H7 (cell line): ENCODE data around the gene FKBP6. TPM values are rescaled to one million over a fixed set of nuclear protein-coding genes. Genes with fewer than 3 reads are reported as not detected.
"Not testable (repeated sequence)": the region's sequence is repeated elsewhere in the genome, so short reads cannot be mapped to it uniquely, and the experiment has no call there.

Source experiments
- DNase-seq: peaks from one replicate; pipeline ENCODE4 v3.0.0; 2012
- H3K27me3 ChIP-seq: 2 replicates; pipeline ENCODE4 v1.6.0; 2011; ENCODE audit warnings: mild to moderate bottlenecking, low read length; ENCODE audit not compliant: control insufficient read depth, insufficient read depth
- H3K36me3 ChIP-seq: replicated peaks from 2 replicates; pipeline ENCODE4 v1.5.1; 2011; ENCODE audit warnings: low read length; ENCODE audit not compliant: control insufficient read depth, insufficient read depth
- H3K4me3 ChIP-seq: 2 replicates; pipeline ENCODE4 v1.5.1; 2011; ENCODE audit warnings: low read depth, mild to moderate bottlenecking, control low read depth, low read length, moderate library complexity; ENCODE audit not compliant: insufficient read depth
- total RNA-seq: library from RNA; depleted of rRNA; stranded (reverse); fragments of >200 nt; shearing (Covaris generic); gene quantifications from 2 replicates; pipeline ENCODE4 v1.2.3, GENCODE V29; 2014

Gene FKBP6
- total RNA-seq, 1 experiment from 2014 or later = 0.10 TPM

GRCh38 chr7:73313521-73313906 lies 14.4 kb upstream of the FKBP6 start:
- Histone ChIP-seq H3K27me3 (no peaks in the 10 kb centered on the region), H3K4me3 (no peak overlapping the region), H3K36me3 (no peaks in the 10 kb centered on the region)
- no peak for DNase-seq

- Histone ChIP-seq H3K36me3 (no peaks in the 10 kb centered on the region), H3K27me3 (no peaks in the 10 kb centered on the region), H3K4me3 (no peak overlapping the region)
- DNase-seq = no peak
These were observed 13.7 kb upstream of the FKBP6 start for GRCh38 chr7:73314271-73314670.

- Histone ChIP-seq H3K27me3 (no peaks in the 10 kb centered on the region), H3K4me3 (no peak overlapping the region), H3K36me3 (no peaks in the 10 kb centered on the region)
- DNase-seq = no peak
These were observed 11.4 kb upstream of the FKBP6 start for GRCh38 chr7:73316521-73316920.

GRCh38 chr7:73318656-73319204 lies 9.2 kb upstream of the FKBP6 start:
- not testable (repeated sequence) for DNase-seq, H3K27me3 ChIP-seq

GRCh38 chr7:73319541-73319940 lies 8.4 kb upstream of the FKBP6 start:
- not testable (repeated sequence) for H3K4me3 ChIP-seq, H3K27me3 ChIP-seq, DNase-seq, H3K36me3 ChIP-seq

More at GRCh38 chr7:73318656-73319204, 9.2 kb upstream of the FKBP6 start:
- H3K4me3 ChIP-seq, H3K36me3 ChIP-seq: not testable (repeated sequence)

- not testable (repeated sequence) for H3K36me3 ChIP-seq, H3K4me3 ChIP-seq, DNase-seq, H3K27me3 ChIP-seq
These were observed 8.0 kb upstream of the FKBP6 start for GRCh38 chr7:73320009-73320408.

GRCh38 chr7:73323434-73324080 lies 4.4 kb upstream of the FKBP6 start:
- not testable (repeated sequence) for H3K4me3 ChIP-seq, H3K36me3 ChIP-seq, DNase-seq, H3K27me3 ChIP-seq

- not testable (repeated sequence) for H3K27me3 ChIP-seq, H3K36me3 ChIP-seq, H3K4me3 ChIP-seq
- DNase-seq = peak; percentile 95
These were observed 3.7 kb upstream of the FKBP6 start for GRCh38 chr7:73324081-73324845.

GRCh38 chr7:73325424-73325823 lies 2.5 kb upstream of the FKBP6 start:
- not testable (repeated sequence) for DNase-seq, H3K27me3 ChIP-seq, H3K4me3 ChIP-seq, H3K36me3 ChIP-seq

- H3K4me3 ChIP-seq, DNase-seq, H3K36me3 ChIP-seq, H3K27me3 ChIP-seq: not testable (repeated sequence)
These were observed 512 bp upstream of the FKBP6 start for GRCh38 chr7:73327449-73327848.

GRCh38 chr7:73328696-73329095 lies 735 bp downstream of the FKBP6 start:
- Histone ChIP-seq H3K36me3 (no peaks in the 10 kb centered on the region), H3K4me3 (no peak overlapping the region), H3K27me3 (no peaks in the 10 kb centered on the region)
- DNase-seq = no peak

- no peaks in the 10 kb centered on the region for H3K36me3 ChIP-seq
- H3K27me3 ChIP-seq = no peaks in the 10 kb centered on the region
- no peak overlapping the region for H3K4me3 ChIP-seq
- no peak for DNase-seq
These were observed 2.1 kb downstream of the FKBP6 start for GRCh38 chr7:73329861-73330581.

- H3K4me3 ChIP-seq = no peak overlapping the region
- H3K36me3 ChIP-seq = no peaks in the 10 kb centered on the region
- peak; percentile 53 for DNase-seq
- H3K27me3 ChIP-seq = no peaks in the 10 kb centered on the region
These were observed 2.8 kb downstream of the FKBP6 start for GRCh38 chr7:73330772-73331171.

- H3K27me3 ChIP-seq = no peaks in the 10 kb centered on the region
- no peak overlapping the region for H3K4me3 ChIP-seq
- no peak for DNase-seq
- H3K36me3 ChIP-seq = no peaks in the 10 kb centered on the region
These were observed 4.5 kb downstream of the FKBP6 start for GRCh38 chr7:73332447-73332846.

GRCh38 chr7:73338321-73338720 lies 10.4 kb downstream of the FKBP6 start:
- no peaks in the 10 kb centered on the region for H3K36me3 ChIP-seq

More at GRCh38 chr7:73338321-73338720, 10.4 kb downstream of the FKBP6 start:
- H3K27me3 ChIP-seq = no peaks in the 10 kb centered on the region
- no peak for DNase-seq
- no peak overlapping the region for H3K4me3 ChIP-seq
